Measurements from ENCODE around the gene MAGEF1. TPM values are rescaled to one million over a fixed set of nuclear protein-coding genes. Genes with fewer than 3 reads are reported as not detected.

The MAGEF1 gene
- total RNA-seq, 2 donors from 2014 or later: 61.3 to 86.5 TPM

DNA sequence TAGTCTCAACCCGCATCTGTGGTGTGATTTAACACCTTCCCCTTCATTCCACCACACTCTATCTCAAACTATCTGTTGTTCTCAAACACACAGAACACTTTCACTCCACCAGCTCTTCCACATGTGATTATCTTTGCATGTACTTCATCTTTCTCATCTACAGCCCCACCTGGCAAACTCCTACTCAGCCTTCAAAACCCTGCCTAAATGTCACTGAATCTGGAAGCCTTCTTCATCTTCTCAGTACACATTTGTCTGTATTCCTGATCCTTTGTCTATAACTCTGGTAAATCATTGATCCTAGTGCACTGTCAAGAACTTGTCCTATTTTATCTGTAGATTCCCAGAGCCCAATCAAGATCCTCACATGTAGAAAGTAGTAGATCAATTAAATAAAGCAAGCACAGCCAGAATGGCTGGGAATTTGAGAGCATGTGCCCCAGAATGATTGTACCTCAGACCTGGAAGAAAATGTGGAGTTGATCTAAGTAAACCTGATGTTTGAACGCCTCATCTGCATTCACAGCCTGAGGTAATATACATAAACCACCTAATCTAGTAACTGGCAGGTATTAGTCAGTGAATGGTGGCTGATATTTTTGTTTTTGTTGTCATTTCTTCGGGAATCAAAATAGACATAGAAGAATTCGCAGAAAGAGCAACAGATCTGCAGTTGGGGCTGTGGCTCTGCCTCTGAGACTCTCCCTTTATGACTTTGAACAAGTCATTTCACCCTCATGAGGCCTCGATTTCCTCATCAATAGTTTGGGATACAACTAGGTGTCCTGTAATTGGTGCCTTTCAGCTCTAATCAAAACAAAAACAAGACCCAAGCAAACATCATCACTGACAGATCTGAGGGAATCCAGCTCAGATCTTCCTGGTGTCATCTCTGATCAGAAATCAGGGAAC, 28.0 kb upstream of the MAGEF1 start:
- H3K36me3 Mint-ChIP-seq (ENCODE audit: low read depth): no peaks in the 10 kb centered on the region
- no peaks in the 10 kb centered on the region for H3K9me3 Mint-ChIP-seq
- TF ChIP-seq, protein P1, sequence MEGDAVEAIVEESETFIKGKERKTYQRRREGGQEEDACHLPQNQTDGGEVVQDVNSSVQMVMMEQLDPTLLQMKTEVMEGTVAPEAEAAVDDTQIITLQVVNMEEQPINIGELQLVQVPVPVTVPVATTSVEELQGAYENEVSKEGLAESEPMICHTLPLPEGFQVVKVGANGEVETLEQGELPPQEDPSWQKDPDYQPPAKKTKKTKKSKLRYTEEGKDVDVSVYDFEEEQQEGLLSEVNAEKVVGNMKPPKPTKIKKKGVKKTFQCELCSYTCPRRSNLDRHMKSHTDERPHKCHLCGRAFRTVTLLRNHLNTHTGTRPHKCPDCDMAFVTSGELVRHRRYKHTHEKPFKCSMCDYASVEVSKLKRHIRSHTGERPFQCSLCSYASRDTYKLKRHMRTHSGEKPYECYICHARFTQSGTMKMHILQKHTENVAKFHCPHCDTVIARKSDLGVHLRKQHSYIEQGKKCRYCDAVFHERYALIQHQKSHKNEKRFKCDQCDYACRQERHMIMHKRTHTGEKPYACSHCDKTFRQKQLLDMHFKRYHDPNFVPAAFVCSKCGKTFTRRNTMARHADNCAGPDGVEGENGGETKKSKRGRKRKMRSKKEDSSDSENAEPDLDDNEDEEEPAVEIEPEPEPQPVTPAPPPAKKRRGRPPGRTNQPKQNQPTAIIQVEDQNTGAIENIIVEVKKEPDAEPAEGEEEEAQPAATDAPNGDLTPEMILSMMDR (conservative IDR thresholded peaks at IDR 0.05): no peak
- H3K27ac Mint-ChIP-seq: no peak overlapping the region
- Histone ChIP-seq H3K27me3 (ENCODE audit: control insufficient read depth, insufficient read depth, low read length, poor library complexity, severe bottlenecking) (no peaks in the 10 kb centered on the region), H3K36me3 (ENCODE audit: control insufficient read depth, insufficient read depth, low read length) (no peaks in the 10 kb centered on the region), H3K4me1 (ENCODE audit: control insufficient read depth, insufficient read depth, low read length) (peaks cover 18% of the 10 kb centered on the region), H3K9ac (ENCODE audit: extremely low read depth, low read length, poor library complexity, severe bottlenecking) (no peak overlapping the region), H3K9me3 (ENCODE audit: control insufficient read depth, low read length) (no peaks in the 10 kb centered on the region), H3K4me3 (ENCODE audit: low read length) (no peak overlapping the region), H3K27ac (ENCODE audit: low read depth, low read length) (no peak overlapping the region)
- H3K4me1 Mint-ChIP-seq: peaks cover 46% of the 10 kb centered on the region
- peaks cover 5% of the 10 kb centered on the region for H3K27me3 Mint-ChIP-seq (ENCODE audit: insufficient read depth)
- no peak overlapping the region for H3K4me3 Mint-ChIP-seq
- WGBS, 2 experiments (ENCODE audit: insufficient coverage in 1 of 2, insufficient read length in 1 of 2): 89 to 94% methylated on average over 4 to 5 of the region's 5 CpGs
- peak; percentile 3 for DNase-seq

DNA sequence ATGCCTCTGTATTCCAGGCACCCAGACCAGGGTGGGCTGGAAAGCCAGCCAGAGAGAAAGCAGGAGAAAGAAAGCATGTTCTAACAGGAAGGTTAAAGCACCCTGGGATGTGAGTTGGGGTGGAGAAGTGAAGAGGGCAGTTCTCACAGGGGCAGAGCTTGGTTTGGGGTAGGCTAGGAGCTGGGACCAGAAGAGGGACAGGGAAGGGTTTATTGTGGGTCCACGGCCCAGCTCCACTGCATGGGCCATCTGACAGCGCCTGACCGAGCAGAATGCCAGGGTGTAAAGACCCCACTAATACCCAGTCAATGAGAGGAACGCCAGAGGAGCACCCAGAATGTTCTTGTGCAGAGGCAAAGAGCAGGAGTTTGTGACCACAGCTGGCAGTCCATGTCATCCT, 27.1 kb upstream of the MAGEF1 start:
- no peaks in the 10 kb centered on the region for H3K36me3 Mint-ChIP-seq (ENCODE audit: low read depth)
- Histone ChIP-seq H3K9me3 (ENCODE audit: control insufficient read depth, low read length) (no peaks in the 10 kb centered on the region), H3K27ac (ENCODE audit: low read depth, low read length) (no peak overlapping the region), H3K9ac (ENCODE audit: extremely low read depth, low read length, poor library complexity, severe bottlenecking) (no peak overlapping the region), H3K36me3 (ENCODE audit: control insufficient read depth, insufficient read depth, low read length) (no peaks in the 10 kb centered on the region), H3K27me3 (ENCODE audit: control insufficient read depth, insufficient read depth, low read length, poor library complexity, severe bottlenecking) (no peaks in the 10 kb centered on the region), H3K4me1 (ENCODE audit: control insufficient read depth, insufficient read depth, low read length) (peaks cover 24% of the 10 kb centered on the region), H3K4me3 (ENCODE audit: low read length) (no peak overlapping the region)
- TF ChIP-seq, protein P1 (conservative IDR thresholded peaks at IDR 0.05): no peak
- no peak overlapping the region for H3K27ac Mint-ChIP-seq
- DNase-seq: peak; percentile 29
- no peaks in the 10 kb centered on the region for H3K9me3 Mint-ChIP-seq
- H3K4me1 Mint-ChIP-seq: peaks cover 54% of the 10 kb centered on the region
- no peak overlapping the region for H3K4me3 Mint-ChIP-seq
- 96 to 100% methylated on average over 4 of the region's 4 CpGs for WGBS, 2 experiments (ENCODE audit: insufficient coverage in 1 of 2, insufficient read length in 1 of 2)
- peaks cover 5% of the 10 kb centered on the region for H3K27me3 Mint-ChIP-seq (ENCODE audit: insufficient read depth)

DNA sequence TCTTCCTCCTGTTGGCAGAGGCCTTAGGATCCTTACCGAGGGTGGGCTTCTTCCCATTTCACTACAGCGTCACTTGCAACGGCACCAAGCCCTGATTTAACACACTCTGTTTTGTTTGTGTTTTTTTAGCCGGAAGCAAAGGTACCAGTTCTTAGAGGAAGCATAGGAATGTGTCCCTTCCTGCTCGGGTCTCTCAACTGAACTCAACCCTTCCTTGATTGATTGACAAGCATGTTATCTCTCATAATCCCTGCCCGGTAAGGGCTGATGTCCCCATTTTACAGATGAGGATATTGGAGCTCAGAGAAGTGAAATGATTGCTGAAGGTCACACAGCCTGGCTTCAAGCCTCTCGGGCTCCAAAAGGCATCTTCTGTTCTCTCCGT, 26.6 kb upstream of the MAGEF1 start:
- peaks cover 5% of the 10 kb centered on the region for H3K27me3 Mint-ChIP-seq (ENCODE audit: insufficient read depth)
- DNase-seq: no peak
- Histone ChIP-seq H3K4me3 (ENCODE audit: low read length) (no peak overlapping the region), H3K27me3 (ENCODE audit: control insufficient read depth, insufficient read depth, low read length, poor library complexity, severe bottlenecking) (no peaks in the 10 kb centered on the region), H3K36me3 (ENCODE audit: control insufficient read depth, insufficient read depth, low read length) (no peaks in the 10 kb centered on the region), H3K9ac (ENCODE audit: extremely low read depth, low read length, poor library complexity, severe bottlenecking) (no peak overlapping the region), H3K27ac (ENCODE audit: low read depth, low read length) (no peak overlapping the region), H3K9me3 (ENCODE audit: control insufficient read depth, low read length) (no peaks in the 10 kb centered on the region), H3K4me1 (ENCODE audit: control insufficient read depth, insufficient read depth, low read length) (peaks cover 24% of the 10 kb centered on the region)
- WGBS, 2 experiments (ENCODE audit: insufficient coverage in 1 of 2, insufficient read length in 1 of 2): 88 to 95% methylated on average over 7 to 8 of the region's 8 CpGs
- TF ChIP-seq, protein P1 (conservative IDR thresholded peaks at IDR 0.05): no peak
- H3K9me3 Mint-ChIP-seq: no peaks in the 10 kb centered on the region
- H3K4me1 Mint-ChIP-seq: peaks cover 58% of the 10 kb centered on the region
- no peak overlapping the region for H3K4me3 Mint-ChIP-seq
- no peaks in the 10 kb centered on the region for H3K36me3 Mint-ChIP-seq (ENCODE audit: low read depth)
- no peak overlapping the region for H3K27ac Mint-ChIP-seq
